Metanephros (tissue), 1 donor: Measurements from ENCODE around the gene XRCC1. TPM values are rescaled to one million over a fixed set of nuclear protein-coding genes. Genes with fewer than 3 reads are reported as not detected.

Experiments
- total RNA-seq: library from RNA; depleted of rRNA; stranded (reverse); fragments of >200 nt; gene quantifications from one replicate; pipeline ENCODE4 v1.2.3, GENCODE V29; 2014

The XRCC1 gene, protein sequence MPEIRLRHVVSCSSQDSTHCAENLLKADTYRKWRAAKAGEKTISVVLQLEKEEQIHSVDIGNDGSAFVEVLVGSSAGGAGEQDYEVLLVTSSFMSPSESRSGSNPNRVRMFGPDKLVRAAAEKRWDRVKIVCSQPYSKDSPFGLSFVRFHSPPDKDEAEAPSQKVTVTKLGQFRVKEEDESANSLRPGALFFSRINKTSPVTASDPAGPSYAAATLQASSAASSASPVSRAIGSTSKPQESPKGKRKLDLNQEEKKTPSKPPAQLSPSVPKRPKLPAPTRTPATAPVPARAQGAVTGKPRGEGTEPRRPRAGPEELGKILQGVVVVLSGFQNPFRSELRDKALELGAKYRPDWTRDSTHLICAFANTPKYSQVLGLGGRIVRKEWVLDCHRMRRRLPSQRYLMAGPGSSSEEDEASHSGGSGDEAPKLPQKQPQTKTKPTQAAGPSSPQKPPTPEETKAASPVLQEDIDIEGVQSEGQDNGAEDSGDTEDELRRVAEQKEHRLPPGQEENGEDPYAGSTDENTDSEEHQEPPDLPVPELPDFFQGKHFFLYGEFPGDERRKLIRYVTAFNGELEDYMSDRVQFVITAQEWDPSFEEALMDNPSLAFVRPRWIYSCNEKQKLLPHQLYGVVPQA
- 22.9 TPM for total RNA-seq

DNA sequence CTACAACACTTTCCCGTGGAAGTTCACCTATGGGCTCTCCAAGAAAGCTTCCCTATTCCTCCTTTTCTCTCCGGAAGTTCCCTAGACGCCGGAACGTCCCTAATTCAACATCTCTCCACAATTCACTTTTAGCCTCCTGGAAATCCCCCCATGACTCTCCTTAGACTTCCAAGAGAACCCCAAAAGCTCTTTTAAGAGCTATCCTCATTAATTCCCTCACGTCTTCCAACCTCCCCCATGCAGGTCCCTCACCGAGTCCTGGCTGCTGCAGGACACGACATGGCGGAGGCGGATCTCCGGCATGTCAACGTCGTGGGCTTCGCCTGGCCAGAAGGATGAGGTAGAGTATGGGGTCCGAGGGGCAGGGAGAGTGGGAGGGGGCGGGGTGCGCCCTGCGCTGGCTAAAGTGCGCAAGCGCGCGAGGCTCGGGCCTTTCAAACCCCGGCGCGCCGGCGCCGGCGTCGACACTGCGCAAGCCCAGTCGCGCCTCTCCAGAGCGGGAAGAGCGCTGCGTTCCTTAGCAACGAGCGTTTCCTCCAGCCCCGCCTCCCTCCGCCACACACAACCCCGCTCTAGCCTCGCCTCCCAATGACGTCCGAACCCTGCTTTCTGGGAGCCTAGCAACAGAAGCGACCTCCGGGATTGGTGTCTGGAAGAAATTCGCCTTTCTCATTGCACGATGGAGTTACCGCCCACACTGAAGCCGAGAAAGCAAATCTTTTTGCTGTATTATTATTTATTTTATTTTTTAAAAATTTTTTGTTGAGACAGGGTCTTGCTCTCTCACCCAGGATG is at the start of gene XRCC1, which contains the start of gene PINLYP:
Gene XRCC1, minus strand, starts transcription at position 372 of the 795 bp plus-strand sequence. Its CDS starts 69 bp downstream, at position 303.
Gene PINLYP, plus strand, starts transcription at position 646 of the 795 bp plus-strand sequence. CDS start 1,391 bp downstream, outside the sequence.

GRCh38 chr19:43619262-43620060 is 44.1 kb upstream of the XRCC1 start, which contains the start of gene ZNF428:
Gene ZNF428 (minus strand): TSS chr19:43619629. CDS start chr19:43614304, 5,325 bp downstream.

DNA sequence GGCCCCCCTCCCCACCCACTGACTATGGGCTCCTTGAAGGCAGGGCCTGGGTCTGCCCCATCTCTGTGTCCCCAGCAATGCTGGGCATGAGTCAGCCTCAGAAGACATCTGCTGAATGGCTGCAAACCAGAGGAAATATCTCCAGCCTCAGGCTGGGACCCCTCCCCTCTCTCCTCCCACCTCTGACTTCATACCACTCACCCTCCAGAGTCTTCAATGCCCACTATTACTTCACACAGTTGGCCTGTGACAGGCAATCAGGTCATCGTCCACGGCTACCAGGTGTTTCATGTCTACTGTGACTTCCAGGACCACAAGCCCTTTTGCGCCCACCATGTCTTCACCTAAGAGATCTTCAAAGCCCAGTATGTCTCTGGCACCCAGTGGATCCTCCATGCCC is 36.5 kb upstream of the XRCC1 start, which contains the start of gene SRRM5:
Gene SRRM5, plus strand, starts transcription at position 301 of the 400 bp plus-strand sequence. Its CDS starts 34 bp downstream, at position 335.

DNA sequence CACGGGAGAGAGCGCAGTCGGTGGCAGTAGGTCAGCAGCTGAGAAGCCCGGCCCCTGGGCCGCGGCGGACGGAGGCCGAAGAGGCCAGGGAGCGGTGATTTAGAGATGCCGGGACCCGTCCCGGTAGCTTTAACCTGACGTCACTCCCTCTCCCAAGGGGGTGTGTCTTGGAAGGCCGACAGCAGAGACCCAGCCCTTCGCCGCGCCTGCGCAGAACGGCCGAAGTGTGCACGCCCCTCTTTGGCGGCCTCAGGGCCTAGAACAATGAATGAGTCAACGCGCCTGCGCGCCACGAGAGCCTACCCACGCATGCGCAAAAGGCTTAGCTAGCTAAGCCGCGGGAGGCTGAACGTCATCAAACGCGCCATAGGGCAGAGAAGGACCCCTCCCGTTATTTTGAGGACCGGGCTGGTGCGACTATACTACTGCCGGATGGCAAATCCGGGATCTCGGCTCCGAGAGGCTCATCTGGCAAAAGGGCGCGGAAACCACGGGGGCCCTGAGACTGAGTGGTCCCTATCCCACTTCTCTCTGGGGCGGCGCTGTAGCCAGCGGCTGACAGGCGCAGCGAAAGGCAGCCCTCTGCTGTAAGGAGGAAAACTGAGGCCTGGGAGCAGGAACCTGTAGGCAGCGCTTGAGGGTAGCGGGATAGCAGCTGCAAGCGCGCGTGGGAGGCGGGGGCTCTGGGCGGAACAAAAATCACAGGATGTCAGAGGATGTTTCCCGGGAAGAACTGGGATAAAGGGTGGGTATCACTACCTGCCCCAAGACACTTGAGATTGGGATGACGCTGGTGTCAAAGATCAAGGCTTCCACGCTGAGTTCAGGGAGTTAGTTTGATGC is 20.9 kb upstream of the XRCC1 start, which contains the start of the genes IRGQ and ZNF576:
Gene IRGQ, minus strand, starts transcription at position 136 of the 843 bp plus-strand sequence. CDS start 796 bp downstream, outside the sequence.
Gene ZNF576, plus strand, starts transcription at position 597 of the 843 bp plus-strand sequence. CDS start 514 bp downstream, outside the sequence.

GRCh38 chr19:43532962-43533545 is 42.3 kb downstream of the XRCC1 start, which contains the start of gene ZNF575:
Gene ZNF575 (plus strand): TSS chr19:43533188. CDS start chr19:43534423, 1,235 bp downstream.

GRCh38 chr19:43526884-43527859 is 48.2 kb downstream of the XRCC1 start, which contains the start of gene ETHE1:
Gene ETHE1 (minus strand): TSS chr19:43527201. CDS start chr19:43527177, 24 bp downstream.

DNA sequence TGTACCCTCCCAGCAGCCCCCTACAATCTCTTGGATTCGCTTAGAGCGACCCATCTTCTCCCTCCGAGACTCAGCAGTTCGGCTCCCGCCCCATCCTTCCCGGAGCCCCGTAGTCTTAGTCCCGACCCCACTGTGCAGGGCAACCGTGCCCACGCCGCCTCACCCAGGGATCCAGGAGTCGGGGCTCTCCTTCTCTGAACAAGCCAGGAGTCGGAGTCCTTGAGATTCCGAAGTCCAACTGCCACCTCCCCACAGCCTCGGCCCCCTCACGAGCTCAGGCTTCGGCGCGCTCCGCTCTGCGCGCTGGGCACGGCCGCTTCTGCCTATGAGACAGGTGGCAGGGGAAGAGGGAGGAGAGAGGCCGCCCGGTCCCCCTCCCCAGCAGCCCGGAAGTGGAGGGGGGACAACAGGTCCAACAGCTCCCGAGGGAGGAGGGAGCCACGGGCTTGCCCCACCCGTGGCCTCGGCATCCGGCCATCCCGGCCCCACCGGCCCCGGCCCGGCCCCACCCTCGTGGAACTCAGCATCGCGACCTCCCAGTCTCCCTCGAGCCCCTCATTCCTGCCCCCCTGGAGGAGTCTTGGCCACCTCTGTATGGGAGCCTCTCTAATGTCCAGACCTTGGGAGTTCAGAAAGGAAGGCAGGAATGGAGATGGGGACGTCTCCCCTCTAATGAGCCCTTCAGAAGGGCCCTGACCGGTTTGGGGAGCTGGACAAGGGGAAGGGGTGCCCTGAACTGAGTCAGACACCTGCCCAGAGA is 70.7 kb downstream of the XRCC1 start, which contains the start of gene PHLDB3:
Gene PHLDB3, minus strand, starts transcription at position 321 of the 760 bp plus-strand sequence. CDS start 628 bp downstream, outside the sequence.

Other genes with a start within 250 kb of the XRCC1 start
- 29.0 TPM for gene CD177, start 221.8 kb downstream of the XRCC1 start, total RNA-seq
- not detected for gene TEX101, start 160.6 kb downstream of the XRCC1 start, total RNA-seq
- 0.70 TPM for gene LYPD3, start 109.9 kb downstream of the XRCC1 start, total RNA-seq
- 22.1 TPM for gene PHLDB3, start 70.8 kb downstream of the XRCC1 start, total RNA-seq
- 28.1 TPM for gene ETHE1, start 48.3 kb downstream of the XRCC1 start, total RNA-seq
- gene ZNF575, start 42.3 kb downstream of the XRCC1 start, total RNA-seq = 1.8 TPM
- gene PINLYP, start 274 bp upstream of the XRCC1 start, total RNA-seq = 9.5 TPM
- 33.1 TPM for gene IRGQ, start 20.6 kb upstream of the XRCC1 start, total RNA-seq
- 9.4 TPM for gene ZNF576, start 21.1 kb upstream of the XRCC1 start, total RNA-seq
- gene SRRM5, start 36.6 kb upstream of the XRCC1 start, total RNA-seq = 0.06 TPM
- 90.2 TPM for gene ZNF428, start 44.1 kb upstream of the XRCC1 start, total RNA-seq
- 24.4 TPM for gene CADM4, start 64.3 kb upstream of the XRCC1 start, total RNA-seq
- 16.9 TPM for gene PLAUR, start 94.6 kb upstream of the XRCC1 start, total RNA-seq
- not detected for gene IRGC, start 140.5 kb upstream of the XRCC1 start, total RNA-seq
- gene SMG9, start 179.4 kb upstream of the XRCC1 start, total RNA-seq = 23.2 TPM
- 3.7 TPM for gene KCNN4, start 205.4 kb upstream of the XRCC1 start, total RNA-seq
- 0.99 TPM for gene LYPD5, start 226.9 kb upstream of the XRCC1 start, total RNA-seq